Activated effector memory CD4-positive, alpha-beta T cell treated with anti-CD3 and anti-CD28 coated beads, Interleukin-2, amount 50 U/mL, for 16 hours (primary cell): ENCODE results near the gene RILPL1.
"Not testable (repeated sequence)": the region's sequence is repeated elsewhere in the genome, so short reads cannot be mapped to it uniquely, and the experiment has no call there.

Experiments
- DNase-seq: peaks from one replicate; pipeline ENCODE4 v3.0.0-alpha.2; 2020

Gene RILPL1

DNA sequence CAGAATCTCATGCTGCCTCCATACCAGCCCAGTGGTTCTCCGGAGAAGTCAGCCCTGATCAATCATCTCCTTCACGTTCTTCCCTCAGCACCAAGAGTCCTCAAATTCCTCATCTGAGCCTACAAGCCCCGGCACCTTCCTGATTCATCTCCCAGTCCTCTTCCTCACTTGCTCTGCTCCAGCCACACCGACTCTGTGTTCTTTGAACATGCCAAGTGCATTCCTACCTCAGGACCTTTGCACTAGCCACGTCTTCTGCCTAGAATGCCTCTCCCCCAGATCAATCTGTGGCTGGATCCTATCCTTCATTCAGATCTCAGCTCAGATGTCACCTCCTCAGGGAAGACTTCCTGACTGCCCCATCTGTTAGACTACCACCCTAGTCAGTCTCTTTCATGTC lies 4.7 kb downstream of the RILPL1 start:
- DNase-seq, result no peak

DNA sequence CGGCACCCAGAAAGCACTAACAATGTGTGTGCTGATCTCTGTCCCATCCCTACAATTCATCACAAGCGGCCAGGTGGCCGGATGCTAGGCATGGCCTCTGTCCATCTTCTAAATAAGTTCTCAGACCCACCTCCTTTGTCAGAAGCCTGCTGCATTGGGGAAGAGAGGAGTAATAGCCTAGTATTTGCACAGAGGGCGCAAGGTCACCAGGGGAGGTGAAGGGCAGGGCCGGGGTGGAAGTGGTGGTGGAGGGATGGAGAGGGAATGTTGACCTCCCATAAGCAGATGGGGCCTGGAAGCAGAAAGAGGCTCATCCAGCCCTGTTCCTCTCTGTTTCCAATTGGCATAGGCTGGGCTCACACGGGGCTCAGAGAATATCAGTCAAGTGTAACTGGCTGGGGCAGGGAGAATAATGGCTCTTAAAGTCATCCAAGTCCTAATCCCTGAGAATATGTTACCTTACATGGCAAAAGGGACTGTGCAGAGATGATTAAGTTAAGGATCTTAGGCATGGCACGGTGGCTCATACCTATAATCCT lies 6.9 kb downstream of the RILPL1 start:
- no peak for DNase-seq

DNA sequence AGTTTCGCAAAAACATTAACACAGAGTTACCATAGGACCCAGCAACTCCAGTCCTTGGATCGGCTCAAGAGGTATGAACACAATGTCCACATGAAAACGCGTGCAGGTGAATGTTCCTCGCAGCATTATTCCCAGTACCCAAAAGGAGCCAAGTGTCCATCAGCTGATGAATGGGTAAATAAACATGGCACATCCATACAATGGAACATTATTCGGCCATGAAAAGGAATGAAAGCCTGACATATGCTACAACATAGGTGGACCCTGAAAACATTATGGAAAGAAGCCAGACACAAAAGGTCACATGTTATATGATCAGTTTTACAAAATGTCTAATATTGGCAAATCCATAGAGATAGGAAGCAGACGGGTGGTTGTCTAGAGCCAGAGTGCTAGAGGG lies 9.1 kb downstream of the RILPL1 start:
- DNase-seq, result no peak

DNA sequence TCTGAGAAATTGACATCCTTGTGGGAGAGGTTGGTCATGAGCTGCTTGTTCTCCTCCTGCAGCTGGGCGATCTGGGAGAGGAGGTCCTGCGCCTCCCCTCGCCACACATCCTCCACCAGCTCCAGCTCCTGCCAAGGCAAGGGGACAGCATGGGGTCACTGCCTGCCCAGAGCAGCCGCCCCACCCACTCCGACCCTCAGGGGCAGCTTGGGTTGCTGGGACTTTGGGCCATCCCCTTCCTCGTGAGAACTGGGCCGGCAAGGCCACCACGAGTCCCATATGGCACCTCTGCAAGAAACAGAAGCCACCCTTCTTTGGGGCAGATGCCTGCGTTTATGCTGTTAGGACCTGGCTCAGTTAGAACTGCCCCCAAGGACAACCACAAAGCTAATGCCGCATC lies 10.0 kb downstream of the RILPL1 start:
- no peak for DNase-seq

DNA sequence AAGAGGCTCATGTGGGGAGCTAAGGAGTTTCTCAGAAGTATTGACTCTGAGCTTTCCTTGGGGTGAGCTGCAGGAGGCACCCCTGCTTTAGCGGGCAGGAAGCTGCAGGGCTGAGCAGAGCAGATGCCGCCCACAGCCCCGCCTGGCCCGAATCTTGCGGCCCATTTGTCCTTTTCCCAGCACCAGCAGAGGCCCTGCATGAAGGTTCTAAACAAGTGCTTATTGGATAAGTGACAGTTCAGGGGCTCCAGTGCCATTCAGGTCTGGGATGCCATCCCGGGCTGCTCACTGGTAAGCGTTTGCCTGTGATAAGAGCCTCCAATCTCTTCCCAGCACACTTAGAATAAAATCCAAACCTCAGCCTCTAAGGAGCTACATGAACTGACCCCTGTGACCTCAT lies 11.4 kb downstream of the RILPL1 start:
- DNase-seq, result no peak

DNA sequence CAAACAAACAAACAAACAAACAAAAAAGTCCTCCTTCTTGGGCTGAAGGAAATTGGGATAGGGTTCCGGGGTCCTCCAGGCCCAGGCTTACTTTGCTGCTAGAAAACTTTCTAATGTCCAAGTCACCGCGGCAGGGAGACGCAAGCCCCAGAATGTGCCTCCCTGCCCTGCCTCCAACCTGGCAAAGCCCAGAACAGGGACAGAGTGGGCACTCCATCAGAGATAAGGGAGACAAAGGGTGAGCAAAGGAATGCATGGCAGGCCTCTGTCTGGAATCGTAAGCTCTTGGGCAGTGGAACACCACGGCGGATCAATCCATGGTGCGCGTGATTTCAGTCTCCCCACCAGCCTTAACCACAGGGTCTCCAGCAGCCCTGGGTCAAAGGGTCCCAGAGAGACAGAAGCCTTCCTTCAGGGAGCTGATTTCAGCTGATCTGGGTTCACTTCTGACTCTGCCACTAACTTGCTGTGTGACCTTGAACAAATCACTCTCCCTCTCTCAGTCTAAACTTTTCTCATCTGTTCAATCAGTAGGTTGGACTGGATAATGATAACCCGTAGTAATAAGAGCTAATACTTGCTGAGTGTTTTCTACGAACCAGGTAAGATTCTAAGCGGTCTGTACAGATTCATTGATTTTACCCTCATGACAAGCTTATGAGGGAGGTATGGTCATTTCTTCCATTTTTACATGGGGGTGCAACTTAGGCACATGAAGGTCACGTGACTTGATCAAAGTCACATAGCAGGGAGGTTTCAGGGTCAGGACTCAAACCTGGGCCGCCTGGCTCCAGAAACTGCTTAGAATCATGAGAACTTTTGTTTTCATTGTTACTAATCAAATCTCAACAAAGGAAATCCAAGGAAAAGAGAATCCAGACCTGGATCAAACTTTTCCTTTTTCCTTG lies 12.7 kb downstream of the RILPL1 start:
- no peak for DNase-seq

DNA sequence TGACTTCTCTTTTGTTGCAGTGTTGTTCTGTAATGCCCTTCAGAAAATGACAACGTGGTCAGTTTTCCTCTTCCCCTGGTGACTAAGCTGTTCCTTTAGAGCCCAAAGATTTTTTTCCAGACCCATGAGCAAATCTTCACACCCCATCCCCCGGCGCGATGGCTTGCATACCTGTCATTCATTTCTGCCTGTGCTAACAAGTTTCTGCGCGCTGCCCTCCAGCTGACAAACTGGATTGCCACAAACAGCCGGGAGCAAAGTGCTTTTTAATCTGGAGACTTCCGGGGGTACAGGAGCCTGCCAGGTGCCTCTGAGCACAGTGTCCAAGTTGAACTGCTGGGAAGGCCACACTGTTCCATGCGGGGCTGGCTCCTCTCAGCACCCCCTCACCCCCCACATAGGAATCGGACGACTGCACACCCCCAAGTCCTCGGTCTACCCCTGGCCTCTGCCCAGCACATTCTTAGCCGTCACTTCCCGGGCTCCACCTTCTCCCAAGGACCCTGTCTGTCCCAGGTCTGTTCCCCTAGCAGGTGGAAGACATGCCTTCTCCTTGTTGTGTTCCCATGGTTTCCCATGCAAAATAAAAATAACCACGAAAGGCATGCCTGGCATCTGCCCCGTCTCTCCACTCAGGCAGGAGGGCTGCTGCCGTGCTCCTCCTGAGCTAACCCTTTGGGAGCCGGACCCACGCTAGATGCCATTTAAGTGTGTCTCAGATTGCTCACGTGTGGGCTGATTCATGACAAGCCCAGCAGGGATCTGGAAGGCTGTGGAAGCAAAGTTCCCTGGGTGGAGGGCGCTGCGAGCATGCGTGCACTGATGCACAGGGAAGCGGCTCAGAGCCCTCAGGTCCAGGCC lies 14.1 kb downstream of the RILPL1 start:
- DNase-seq, result no peak

DNA sequence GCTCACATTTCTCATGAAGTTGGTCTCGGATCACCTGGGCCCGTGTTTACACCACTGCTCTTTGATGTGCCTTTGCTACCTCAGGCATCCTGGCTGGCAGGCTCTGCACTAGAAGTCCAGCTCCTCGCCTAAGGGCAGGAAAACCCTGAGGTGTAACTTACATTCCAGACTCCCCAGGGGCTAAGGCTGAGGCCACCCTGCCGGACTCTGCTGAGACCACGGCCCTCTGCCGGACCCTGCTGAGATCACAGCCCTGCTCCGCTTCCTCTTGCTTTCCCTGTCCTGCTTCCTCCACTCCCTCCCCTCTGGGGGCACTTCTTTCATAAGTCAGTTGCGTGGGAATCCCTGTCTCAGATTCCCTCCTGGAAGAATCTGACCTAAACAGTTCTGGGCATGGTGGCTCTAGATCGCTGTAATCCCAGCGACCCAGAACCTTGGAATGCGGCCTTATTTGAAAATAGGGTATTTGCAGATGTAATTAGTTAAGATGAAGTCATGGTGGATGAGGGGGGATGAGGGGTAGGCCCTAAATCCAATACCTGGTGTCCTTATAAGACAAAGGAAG lies 17.2 kb downstream of the RILPL1 start:
- DNase-seq, result no peak

DNA sequence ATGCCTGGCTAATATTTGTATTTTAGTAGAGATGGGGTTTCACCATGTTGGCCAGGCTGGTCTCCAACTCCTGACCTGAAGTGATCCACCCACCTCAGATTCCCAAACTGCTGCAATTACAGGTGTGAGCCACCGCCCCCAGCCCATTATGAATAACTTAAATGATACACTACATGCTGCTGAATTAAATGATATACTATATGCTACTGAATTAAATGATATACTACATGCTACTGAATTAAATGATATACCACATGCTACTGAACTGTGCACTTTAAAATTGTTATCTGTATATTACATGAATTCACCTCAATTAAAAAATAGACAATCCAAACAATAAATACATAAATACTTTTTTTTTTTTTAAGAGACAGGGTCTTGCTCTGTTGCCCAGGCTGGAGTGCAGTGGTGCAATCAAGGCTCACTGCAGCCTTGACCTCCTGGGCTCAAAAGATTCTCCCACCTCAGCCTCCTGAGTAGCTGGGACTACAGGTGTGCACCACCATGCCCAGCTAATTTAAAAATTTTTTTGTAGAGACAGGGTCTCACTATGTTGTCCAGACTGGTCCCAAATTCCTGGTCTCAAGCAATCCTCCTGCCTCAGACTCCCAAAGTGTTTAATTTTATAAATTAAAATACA lies 18.8 kb downstream of the RILPL1 start:
- DNase-seq, result not testable (repeated sequence)

DNA sequence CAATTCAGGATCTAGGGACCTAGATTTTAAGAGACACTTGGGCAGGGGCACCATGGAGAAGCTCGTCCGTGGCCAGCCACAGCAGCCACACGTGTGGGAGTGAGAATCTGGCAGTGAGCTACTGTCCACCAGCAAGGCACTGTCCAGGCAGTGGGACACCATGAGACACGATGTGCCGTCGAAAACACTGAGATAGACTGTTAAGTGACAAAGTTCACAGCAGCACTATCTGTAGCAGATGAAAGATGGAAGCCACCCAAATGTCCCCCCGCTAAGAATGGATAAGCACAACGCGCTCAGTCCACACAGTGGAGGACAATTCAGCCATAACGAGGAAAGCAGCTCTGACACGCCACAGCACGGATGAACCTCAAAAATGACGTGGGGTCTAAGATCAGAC lies 19.7 kb downstream of the RILPL1 start:
- no peak for DNase-seq

DNA sequence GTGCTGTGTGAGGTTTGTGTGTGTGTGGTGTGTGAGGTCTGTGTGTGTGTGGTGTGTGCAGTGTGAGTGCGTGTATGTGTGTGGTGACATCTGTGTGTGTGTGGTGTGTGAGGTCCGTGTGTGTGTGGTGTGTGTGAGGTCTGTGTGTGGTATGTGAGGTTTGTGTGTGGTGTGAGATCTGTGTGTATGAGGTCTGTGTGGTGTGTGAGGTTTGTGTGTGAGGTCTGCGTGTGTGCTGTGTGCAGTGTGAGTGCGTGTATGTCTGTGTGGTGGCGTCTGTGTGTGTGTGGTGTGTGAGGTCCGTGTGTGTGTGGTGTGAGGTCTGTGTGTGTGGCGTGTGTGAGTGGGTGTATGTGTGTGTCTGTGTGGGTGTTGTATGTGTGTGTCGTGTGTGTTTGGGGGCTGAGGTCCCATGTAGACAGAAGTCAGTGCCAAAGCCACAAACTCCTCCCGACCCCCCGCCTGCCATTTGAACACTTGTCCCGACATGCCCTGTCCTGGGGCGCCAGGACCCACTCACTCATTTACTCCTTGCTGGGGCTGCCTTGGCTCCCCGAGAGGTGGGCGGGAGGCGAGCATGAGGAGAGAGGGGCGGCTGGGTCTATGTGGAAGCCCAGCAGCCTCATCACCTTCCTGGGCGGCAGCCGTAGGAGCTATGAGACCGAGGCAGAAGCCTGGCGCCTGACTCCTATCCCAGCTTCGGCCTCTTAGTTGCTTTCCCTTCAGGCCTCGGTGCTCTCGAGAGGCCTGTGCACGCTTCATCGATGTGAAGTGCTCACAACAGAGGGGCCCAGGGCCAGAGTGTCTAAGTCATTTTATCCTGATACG lies 20.5 kb downstream of the RILPL1 start:
- DNase-seq, result no peak

DNA sequence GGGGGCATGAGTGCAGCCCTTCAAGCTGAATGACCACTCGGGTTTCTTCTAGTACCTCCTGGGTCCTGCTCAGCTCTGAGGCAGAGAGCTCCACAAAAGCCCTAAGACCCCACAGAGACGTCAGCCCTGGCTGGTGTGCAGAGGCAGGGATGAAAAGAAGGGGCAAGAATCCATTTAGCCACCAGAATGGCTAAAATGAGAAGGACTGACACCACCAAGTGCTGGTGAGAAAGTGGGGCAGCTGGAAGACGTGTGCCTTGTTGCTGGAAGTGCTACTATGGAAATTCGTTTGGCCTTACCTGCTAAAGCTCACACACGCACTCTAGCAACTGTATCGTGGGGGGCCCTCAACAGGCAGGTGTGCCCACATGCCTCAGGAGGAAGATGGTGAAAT lies 26.7 kb downstream of the RILPL1 start:
- no peak for DNase-seq

DNA sequence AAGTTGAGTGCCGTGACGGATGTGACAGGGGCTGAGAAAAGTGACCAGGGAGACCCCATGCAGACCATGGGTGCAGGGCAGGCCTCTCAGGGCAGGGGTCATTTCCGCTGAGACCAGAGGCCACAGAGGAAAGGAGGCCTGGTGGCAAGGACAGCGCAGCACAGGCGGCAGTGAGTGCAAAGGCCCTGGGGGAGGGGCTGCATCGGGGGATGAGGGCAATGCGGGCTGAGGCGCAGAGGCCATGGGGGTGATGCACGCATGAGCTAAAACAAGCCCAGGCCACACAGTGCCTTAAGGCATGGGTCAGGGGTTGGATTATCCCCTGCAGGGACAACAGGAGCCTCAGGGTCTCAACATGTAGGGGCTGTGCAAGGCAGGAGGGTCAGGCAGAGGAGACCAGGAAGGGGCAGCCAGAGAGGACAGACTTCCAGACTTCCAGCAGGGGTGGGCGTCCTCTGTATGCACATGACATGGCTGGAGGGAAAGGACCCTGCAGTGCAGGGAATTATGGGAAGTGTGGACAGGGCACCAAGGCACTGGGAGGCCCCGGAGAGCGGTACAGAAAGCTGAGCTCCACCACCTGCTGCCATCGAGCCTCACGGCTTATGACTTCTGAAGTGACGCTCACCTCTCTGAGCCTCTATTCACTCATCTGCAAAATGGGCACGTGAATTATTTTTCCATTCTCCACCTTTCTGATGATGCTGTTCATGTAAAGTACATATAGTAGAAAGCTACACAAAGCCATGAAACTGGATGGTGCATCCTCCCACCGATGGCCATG lies 27.3 kb downstream of the RILPL1 start:
- DNase-seq, result no peak

DNA sequence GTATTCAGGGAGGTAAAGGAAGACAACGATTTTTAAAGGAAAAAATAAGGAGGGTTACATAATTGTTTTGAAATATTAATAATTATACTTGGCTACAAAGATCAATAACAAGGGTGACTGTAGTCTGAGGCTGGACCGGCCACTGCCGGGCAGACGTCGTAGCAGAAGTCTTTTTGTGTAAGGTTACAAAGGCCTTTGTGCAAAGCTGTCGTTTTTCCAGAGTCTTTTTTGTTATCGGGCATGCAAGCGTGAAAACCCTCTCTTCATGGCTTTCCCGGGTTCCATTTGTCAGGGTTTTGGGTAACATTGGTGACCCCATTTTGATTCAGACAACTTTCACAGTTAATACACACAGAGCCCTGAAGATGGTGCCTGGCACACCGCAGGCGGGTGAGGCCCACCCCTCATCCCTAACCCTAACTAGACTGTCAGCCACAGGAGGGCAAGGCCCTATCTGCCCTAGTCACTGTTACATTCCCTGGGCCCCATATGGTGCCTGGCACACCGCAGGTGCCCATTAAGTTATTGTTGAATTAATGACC lies 31.3 kb downstream of the RILPL1 start:
- DNase-seq, result no peak

DNA sequence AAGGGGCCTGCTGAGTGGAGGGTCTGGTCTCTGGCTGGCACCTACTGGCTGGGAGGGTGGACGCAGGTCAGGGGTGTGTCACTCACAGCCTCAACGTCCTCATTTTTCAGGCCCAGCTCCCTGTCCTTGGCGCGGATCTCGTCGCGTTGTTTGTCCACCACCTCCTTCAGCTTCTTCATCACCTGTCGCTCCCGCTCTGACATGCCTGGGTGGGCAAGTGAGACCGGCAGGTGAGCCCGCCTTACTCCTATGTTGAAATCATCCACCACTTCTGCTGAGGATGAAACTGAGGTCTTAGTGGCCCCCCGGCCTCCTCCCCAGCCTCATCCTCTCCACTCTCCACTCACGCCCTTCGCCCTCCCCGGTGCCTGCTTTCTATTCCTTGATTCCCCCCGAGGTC lies 34.2 kb downstream of the RILPL1 start:
- no peak for DNase-seq

DNA sequence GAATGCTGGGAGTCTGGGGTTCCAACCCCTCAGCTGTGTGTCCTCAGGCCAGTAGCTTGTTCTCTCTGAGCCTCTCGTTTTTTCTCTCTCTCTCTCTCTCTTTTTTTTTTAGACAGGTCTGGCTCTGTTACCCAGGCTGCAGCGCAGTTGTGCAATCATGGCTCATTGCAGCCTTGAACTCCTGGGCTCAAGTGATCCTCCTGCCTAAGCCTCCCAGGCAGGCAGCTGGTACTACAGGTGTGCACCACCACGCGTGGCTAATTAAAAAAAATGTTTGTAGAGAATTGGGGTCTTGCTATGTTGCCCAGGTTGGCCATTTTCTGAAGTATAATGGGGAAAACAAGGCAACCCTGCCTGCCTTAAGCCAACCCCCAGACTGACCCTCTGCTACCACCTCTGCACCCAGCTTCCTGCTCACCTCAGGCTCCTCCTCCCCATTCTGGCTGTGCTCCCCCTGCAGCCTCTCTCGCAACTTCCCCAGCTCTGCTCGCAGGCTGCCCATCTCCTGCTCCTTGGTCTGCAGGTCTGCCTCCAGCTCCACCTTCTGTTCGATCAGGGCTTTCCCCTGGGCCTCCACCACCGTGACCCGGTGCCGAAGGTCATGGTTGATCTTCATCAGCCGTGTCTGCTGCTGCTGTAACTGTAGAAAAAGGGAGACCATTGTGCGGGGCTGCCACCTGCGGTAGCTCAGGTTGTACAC lies 35.2 kb downstream of the RILPL1 start:
- no peak for DNase-seq

DNA sequence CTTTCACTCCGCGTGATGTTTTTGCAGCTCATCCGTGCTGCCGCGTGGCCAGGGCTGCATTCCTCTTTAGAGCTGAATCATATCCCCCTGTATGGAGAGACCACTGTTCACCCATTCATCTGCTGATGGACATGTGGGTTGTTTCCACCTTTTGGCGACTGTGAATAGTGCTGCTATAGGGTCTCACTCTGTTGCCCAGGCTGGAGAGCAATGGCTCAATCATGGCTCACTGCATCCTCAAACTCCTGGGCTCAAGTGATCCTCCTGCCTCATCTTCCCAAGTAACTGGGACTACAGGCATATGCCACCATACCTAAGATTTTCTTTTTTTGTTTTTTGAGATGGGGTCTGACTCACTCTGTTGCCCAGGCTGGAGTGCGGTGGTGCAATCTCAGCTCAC lies 36.5 kb downstream of the RILPL1 start:
- no peak for DNase-seq

DNA sequence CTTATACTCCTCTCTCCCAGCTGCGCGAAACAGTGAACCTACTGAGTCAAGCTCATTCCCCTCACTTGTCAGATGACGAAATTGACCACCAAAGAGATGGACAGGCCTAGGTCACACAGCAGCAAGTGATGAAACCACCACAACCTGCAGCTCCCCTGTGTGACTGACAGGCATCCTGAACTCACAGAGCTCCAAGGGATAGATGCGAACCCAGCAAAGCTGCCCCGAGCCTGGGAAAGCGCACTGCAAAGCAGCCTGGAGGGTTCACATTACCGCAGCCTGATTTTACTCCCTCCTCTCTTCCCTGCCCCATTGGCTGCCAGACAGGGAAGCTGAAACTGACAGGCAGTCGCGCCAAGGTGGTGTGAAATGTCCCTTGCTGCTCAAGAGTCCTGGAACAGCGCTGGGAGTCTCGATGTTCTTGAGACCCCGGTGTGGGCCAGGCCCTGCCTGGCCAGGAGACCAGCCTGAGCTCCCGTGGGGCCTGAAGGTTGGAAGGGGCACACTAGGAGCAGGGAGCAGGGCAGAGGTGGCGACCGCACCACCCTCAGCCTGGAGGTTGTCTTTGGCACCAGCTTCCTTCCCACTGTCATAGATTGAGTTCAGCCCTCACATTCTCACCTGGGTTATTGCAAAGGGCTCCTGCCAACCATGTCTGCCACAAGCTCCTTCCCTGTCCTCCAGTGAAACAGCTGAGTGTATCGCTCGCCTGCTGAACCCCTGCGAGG lies 39.2 kb downstream of the RILPL1 start:
- DNase-seq, result no peak

DNA sequence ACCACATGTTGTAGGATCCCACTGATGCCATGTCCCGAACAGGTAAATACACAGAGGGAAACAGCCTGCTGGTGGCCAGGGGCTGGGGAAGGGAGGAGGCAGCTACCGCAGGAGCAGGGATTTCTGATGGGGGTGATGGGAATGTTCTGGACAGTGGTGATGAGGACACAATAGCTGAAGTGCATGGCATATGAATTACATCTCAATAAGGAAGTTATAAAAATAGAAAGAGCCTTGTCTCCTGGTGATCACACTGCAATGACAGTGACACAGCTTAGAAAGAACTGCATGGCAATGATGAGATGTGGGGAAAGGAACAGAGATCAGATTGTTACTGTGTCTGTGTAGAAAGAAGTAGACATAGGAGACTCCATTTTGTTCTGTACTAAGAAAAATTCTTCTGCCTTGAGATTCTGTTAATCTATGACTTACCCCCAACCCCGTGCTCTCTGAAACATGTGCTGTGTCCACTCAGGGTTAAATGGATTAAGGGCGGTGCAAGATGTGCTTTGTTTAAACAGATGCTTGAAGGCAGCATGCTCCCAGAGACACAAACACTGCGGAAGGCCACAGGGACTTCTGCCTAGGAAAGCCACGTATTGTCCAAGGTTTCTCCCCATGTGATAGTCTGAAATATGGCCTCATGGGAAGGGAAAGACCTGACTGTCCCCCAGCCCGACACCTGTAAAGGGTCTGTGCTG lies 41.0 kb downstream of the RILPL1 start:
- DNase-seq, result not testable (repeated sequence)
